ENCODE data around the gene PRKCB. TPM values are rescaled to one million over a fixed set of nuclear protein-coding genes. Genes with fewer than 3 reads are reported as not detected.

The PRKCB gene
- total and polyA plus RNA-seq, 2 donors from 2014 or later, result 0.62 to 17.8 TPM

- no peaks in the 10 kb centered on the region for H3K4me1 ChIP-seq (ENCODE audit: control insufficient read depth in 2 of 3, insufficient read depth in 2 of 3, low read depth in 1 of 3, low read length in 3 of 3)
- no peak overlapping the region for H3K4me3 ChIP-seq (ENCODE audit: low read length in 3 of 3)
- DNase-seq, result no peak
- intact Hi-C loops (cut with DNase I), result no loop called here
- H3K36me3 ChIP-seq (ENCODE audit: control insufficient read depth in 2 of 3, insufficient read depth in 3 of 3, low read length in 3 of 3), result no peaks in the 10 kb centered on the region
- no peak overlapping the region for H3K27ac ChIP-seq (ENCODE audit: low read depth in 2 of 2, low read length in 2 of 2)
- FAIRE-seq, result no peak
- no peak for TF ChIP-seq CTCF (IDR thresholded peaks at IDR 0.05; ENCODE audit: borderline replicate concordance, extremely low read depth, insufficient read depth)
- H3K9me3 ChIP-seq (ENCODE audit: control insufficient read depth in 2 of 3, insufficient read depth in 1 of 3, low read length in 3 of 3), result no peaks in the 10 kb centered on the region
- no peak overlapping the region for H3K9ac ChIP-seq (ENCODE audit: low read length in 3 of 3)
- no peaks in the 10 kb centered on the region for H3K27me3 ChIP-seq (ENCODE audit: control insufficient read depth, insufficient read depth, low read length)
Observed at GRCh38 chr16:24218299-24218698, 382.5 kb downstream of the PRKCB start.

- DNase-seq, result no peak
- Histone ChIP-seq H3K4me1 (ENCODE audit: control insufficient read depth in 2 of 3, insufficient read depth in 2 of 3, low read depth in 1 of 3, low read length in 3 of 3) (no peaks in the 10 kb centered on the region), H3K4me3 (ENCODE audit: low read length in 3 of 3) (no peak overlapping the region), H3K27ac (ENCODE audit: low read depth in 2 of 2, low read length in 2 of 2) (no peak overlapping the region), H3K9me3 (ENCODE audit: control insufficient read depth in 2 of 3, insufficient read depth in 1 of 3, low read length in 3 of 3) (no peaks in the 10 kb centered on the region), H3K36me3 (ENCODE audit: control insufficient read depth in 2 of 3, insufficient read depth in 3 of 3, low read length in 3 of 3) (no peaks in the 10 kb centered on the region), H3K27me3 (ENCODE audit: control insufficient read depth, insufficient read depth, low read length) (no peaks in the 10 kb centered on the region), H3K9ac (ENCODE audit: low read length in 3 of 3) (no peak overlapping the region)
- no peak for FAIRE-seq
- TF ChIP-seq CTCF (IDR thresholded peaks at IDR 0.05; ENCODE audit: borderline replicate concordance, extremely low read depth, insufficient read depth), result no peak
- intact Hi-C loops (cut with DNase I), result no loop called here
Observed at GRCh38 chr16:24221219-24221618, 385.4 kb downstream of the PRKCB start.

GRCh38 chr16:24228514-24228913, 392.7 kb downstream of the PRKCB start:
- Histone ChIP-seq H3K36me3 (ENCODE audit: control insufficient read depth in 2 of 3, insufficient read depth in 3 of 3, low read length in 3 of 3) (no peaks in the 10 kb centered on the region), H3K4me1 (ENCODE audit: control insufficient read depth in 2 of 3, insufficient read depth in 2 of 3, low read depth in 1 of 3, low read length in 3 of 3) (no peaks in the 10 kb centered on the region), H3K27ac (ENCODE audit: low read depth in 2 of 2, low read length in 2 of 2) (no peak overlapping the region), H3K9me3 (ENCODE audit: control insufficient read depth in 2 of 3, insufficient read depth in 1 of 3, low read length in 3 of 3) (no peaks in the 10 kb centered on the region), H3K4me3 (ENCODE audit: low read length in 3 of 3) (no peak overlapping the region), H3K27me3 (ENCODE audit: control insufficient read depth, insufficient read depth, low read length) (no peaks in the 10 kb centered on the region), H3K9ac (ENCODE audit: low read length in 3 of 3) (no peak overlapping the region)
- no peak for DNase-seq
- FAIRE-seq, result no peak
- intact Hi-C loops (cut with DNase I), result no loop called here
- no peak for TF ChIP-seq CTCF (IDR thresholded peaks at IDR 0.05; ENCODE audit: borderline replicate concordance, extremely low read depth, insufficient read depth)

GRCh38 chr16:24232936-24233335, 397.2 kb downstream of the PRKCB start:
- Histone ChIP-seq H3K4me3 (ENCODE audit: low read length in 3 of 3) (no peak overlapping the region), H3K9ac (ENCODE audit: low read length in 3 of 3) (no peak overlapping the region), H3K27me3 (ENCODE audit: control insufficient read depth, insufficient read depth, low read length) (no peaks in the 10 kb centered on the region), H3K36me3 (ENCODE audit: control insufficient read depth in 2 of 3, insufficient read depth in 3 of 3, low read length in 3 of 3) (no peaks in the 10 kb centered on the region), H3K27ac (ENCODE audit: low read depth in 2 of 2, low read length in 2 of 2) (no peak overlapping the region), H3K4me1 (ENCODE audit: control insufficient read depth in 2 of 3, insufficient read depth in 2 of 3, low read depth in 1 of 3, low read length in 3 of 3) (no peaks in the 10 kb centered on the region), H3K9me3 (ENCODE audit: control insufficient read depth in 2 of 3, insufficient read depth in 1 of 3, low read length in 3 of 3) (peaks cover 0 to 5% (median 0%) of the 10 kb centered on the region in 3 donors)
- TF ChIP-seq CTCF (IDR thresholded peaks at IDR 0.05; ENCODE audit: borderline replicate concordance, extremely low read depth, insufficient read depth), result no peak
- intact Hi-C loops (cut with DNase I), result no loop called here
- FAIRE-seq (no peak), DNase-seq (no peak)

Measured in kidney (tissue), 14 donors.